Liver (tissue), 3 donors: Measurements from ENCODE around the gene PSMG1.

Experiments
- CTCF ChIP-seq: fragments of 150-350 bp; IDR thresholded peaks from 2 replicates; pipeline ENCODE4 v1.5.1; 2017; ENCODE audit warnings: improper control_type of control experiment, low read depth, low read length; ENCODE audit not compliant: missing input control
- JUND ChIP-seq, 2 donors: IDR thresholded peaks; 2 replicates each; pipeline ENCODE4 v1.6.1; 2016; ENCODE audit warnings: antibody characterized with exemption in 2 of 2
- MAX ChIP-seq: IDR thresholded peaks from 2 replicates; pipeline ENCODE4 v1.6.1; 2016; ENCODE audit warnings: antibody characterized with exemption
- REST ChIP-seq: IDR thresholded peaks from 2 replicates; pipeline ENCODE4 v1.6.1; 2016; ENCODE audit warnings: antibody characterized with exemption, mild to moderate bottlenecking
- SP1 ChIP-seq: IDR thresholded peaks from 2 replicates; pipeline ENCODE4 v1.6.1; 2018; ENCODE audit warnings: antibody characterized with exemption, mild to moderate bottlenecking
- TAF1 ChIP-seq: conservative IDR thresholded peaks from 2 replicates; pipeline ENCODE4 v1.6.1; 2016; ENCODE audit warnings: antibody characterized with exemption, mild to moderate bottlenecking
- TF ChIP-seq, protein P1 (sequence below): IDR thresholded peaks from 2 replicates; pipeline ENCODE4 v1.6.1; 2016; ENCODE audit warnings: antibody characterized with exemption
- donor health status: healthy.
- donor health status: healthy.

DNA sequence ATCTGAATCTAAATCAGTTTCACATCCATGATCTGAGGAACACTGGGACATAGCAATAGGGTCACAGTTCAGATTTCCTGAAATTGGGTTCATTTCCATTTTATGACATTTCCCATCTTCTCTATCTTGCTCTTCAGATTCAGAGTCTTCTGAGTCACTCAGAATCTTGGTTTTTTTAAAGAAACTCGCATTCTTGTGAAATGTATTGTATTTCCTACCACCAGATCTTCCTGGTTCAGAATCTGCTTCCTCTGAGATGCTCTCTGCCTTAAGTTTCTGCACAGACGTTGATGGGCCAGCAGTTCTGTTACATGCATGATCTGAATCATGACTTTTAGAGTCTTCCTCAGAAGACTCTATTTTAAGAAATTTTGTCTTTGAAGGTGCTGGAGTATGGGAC, 15.5 kb upstream of the PSMG1 start:
- no peak for TF ChIP-seq CTCF
- TF ChIP-seq REST, result no peak
- TF ChIP-seq SP1, result no peak
- TF ChIP-seq TAF1, result no peak
- no peak for TF ChIP-seq JUND (IDR thresholded peaks at IDR 0.05)
- TF ChIP-seq, protein P1, sequence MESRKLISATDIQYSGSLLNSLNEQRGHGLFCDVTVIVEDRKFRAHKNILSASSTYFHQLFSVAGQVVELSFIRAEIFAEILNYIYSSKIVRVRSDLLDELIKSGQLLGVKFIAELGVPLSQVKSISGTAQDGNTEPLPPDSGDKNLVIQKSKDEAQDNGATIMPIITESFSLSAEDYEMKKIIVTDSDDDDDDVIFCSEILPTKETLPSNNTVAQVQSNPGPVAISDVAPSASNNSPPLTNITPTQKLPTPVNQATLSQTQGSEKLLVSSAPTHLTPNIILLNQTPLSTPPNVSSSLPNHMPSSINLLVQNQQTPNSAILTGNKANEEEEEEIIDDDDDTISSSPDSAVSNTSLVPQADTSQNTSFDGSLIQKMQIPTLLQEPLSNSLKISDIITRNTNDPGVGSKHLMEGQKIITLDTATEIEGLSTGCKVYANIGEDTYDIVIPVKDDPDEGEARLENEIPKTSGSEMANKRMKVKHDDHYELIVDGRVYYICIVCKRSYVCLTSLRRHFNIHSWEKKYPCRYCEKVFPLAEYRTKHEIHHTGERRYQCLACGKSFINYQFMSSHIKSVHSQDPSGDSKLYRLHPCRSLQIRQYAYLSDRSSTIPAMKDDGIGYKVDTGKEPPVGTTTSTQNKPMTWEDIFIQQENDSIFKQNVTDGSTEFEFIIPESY, result no peak
- TF ChIP-seq MAX, result no peak
